Esophagus muscularis mucosa (tissue), 4 donors: ENCODE measurements around the gene SLC2A13. TPM values are rescaled to one million over a fixed set of nuclear protein-coding genes. Genes with fewer than 3 reads are reported as not detected.

Experiments
- DNase-seq: peaks from one replicate; pipeline ENCODE4 v3.0.0-alpha.2; 2017; ENCODE audit errors: extremely low spot score
- H3K27ac ChIP-seq, 4 donors: fragments of 200-600 bp; sonication (generic); replicated peaks in 1 of 4; 1 replicate in 3 of 4; 2 replicates in 1 of 4; pipeline ENCODE4 v1.5.1; 2016 to 2019; ENCODE audit warnings: mild to moderate bottlenecking in 1 of 4
- H3K27me3 ChIP-seq, 4 donors: fragments of 200-600 bp; sonication (generic); one replicate each; pipeline versions ENCODE4 v1.5.1 to v1.6.0; 2016 to 2019
- H3K36me3 ChIP-seq, 4 donors: fragments of 200-600 bp; sonication (generic); one replicate each; pipeline ENCODE4 v1.5.1; 2016 to 2019
- H3K4me1 ChIP-seq, 4 donors: fragments of 200-600 bp; sonication (generic); one replicate each; pipeline ENCODE4 v1.5.1; 2016 to 2019
- H3K4me3 ChIP-seq, 4 donors: fragments of 200-600 bp; sonication (generic); 1 replicate in 2 of 4; 2 replicates in 2 of 4; pipeline ENCODE4 v1.5.1; 2016 to 2019; ENCODE audit warnings: mild to moderate bottlenecking in 4 of 4, moderate library complexity in 1 of 4
- H3K9me3 ChIP-seq, 4 donors: fragments of 200-600 bp; sonication (generic); 1 replicate in 3 of 4; 2 replicates in 1 of 4; pipeline ENCODE4 v1.5.1; 2016 to 2019
- EP300 ChIP-seq: sonication (generic); formaldehyde crosslinking; IDR thresholded peaks from one replicate; pipeline ENCODE4 v1.6.1; 2017; ENCODE audit warnings: antibody characterized with exemption
- POLR2A ChIP-seq: fragments of 450-650 bp; IDR thresholded peaks from one replicate; pipeline ENCODE4 v1.6.1; 2017; ENCODE audit warnings: antibody characterized with exemption, moderate library complexity, mild to moderate bottlenecking, low read depth
- POLR2AphosphoS5 ChIP-seq, 2 donors: sonication (generic); formaldehyde crosslinking; IDR thresholded peaks; one replicate each; pipeline ENCODE4 v1.6.1; 2017; ENCODE audit warnings: antibody characterized with exemption in 2 of 2
- WGBS: methylation state at CpG from one replicate; pipeline ENCODE4 v1.1.5; 2018; 5-methylcytosine and 5-hydroxymethylcytosine counted together
- intact Hi-C: fragments of 100-400 bp; cut with DNase I; formaldehyde crosslinking; loops from one replicate; pipeline ENCODE4 v1.15.1; 2023
- total RNA-seq, 4 donors: library from RNA; depleted of rRNA; stranded (reverse); fragments of >200 nt; gene quantifications; one replicate each; pipeline versions ENCODE4 v1.1.0 to v1.2.1, GENCODE V29; 2016
- TF ChIP-seq, protein P1 (sequence below), 3 experiments: fragments of 200-600 bp in 2 of 3; fragments of 450-650 bp in 1 of 3; sonication (generic) in 2 of 3; IDR thresholded peaks; one replicate each; pipeline ENCODE4 v1.5.1; 2017 to 2019; ENCODE audit warnings: antibody characterized with exemption in 3 of 3, mild to moderate bottlenecking in 2 of 3, moderate library complexity in 1 of 3

Gene SLC2A13
- total RNA-seq, 4 donors from 2014 or later: 19.6 to 25.7 (median 21.4) TPM

DNA sequence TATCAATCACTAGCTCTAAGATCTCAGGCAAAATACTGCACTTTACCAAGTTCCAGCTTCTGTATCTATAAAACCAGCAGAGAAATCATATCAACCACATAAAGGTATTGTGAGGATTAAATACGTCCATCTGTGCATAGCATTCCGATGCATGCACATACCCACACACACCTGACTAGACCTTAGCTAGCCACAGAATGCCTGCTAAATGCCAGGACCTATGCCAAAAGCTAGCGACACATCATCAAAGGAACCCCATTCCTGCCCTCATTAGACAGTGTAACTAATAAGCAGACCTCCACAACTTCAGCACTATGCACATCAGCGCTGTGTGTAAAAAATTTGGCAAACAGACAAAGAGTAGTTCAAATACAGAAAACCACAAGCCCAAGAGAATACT, 185.2 kb downstream of the SLC2A13 start:
- no peaks in the 10 kb centered on the region for H3K36me3 ChIP-seq
- H3K27me3 ChIP-seq: no peaks in the 10 kb centered on the region
- no peak overlapping the region for H3K27ac ChIP-seq
- H3K4me1 ChIP-seq: peaks cover 0 to 6% (median 0%) of the 10 kb centered on the region in 4 donors
- TF ChIP-seq EP300: no peak
- TF ChIP-seq POLR2AphosphoS5 (IDR thresholded peaks at IDR 0.05): no peak
- TF ChIP-seq POLR2A: no peak
- TF ChIP-seq, protein P1, sequence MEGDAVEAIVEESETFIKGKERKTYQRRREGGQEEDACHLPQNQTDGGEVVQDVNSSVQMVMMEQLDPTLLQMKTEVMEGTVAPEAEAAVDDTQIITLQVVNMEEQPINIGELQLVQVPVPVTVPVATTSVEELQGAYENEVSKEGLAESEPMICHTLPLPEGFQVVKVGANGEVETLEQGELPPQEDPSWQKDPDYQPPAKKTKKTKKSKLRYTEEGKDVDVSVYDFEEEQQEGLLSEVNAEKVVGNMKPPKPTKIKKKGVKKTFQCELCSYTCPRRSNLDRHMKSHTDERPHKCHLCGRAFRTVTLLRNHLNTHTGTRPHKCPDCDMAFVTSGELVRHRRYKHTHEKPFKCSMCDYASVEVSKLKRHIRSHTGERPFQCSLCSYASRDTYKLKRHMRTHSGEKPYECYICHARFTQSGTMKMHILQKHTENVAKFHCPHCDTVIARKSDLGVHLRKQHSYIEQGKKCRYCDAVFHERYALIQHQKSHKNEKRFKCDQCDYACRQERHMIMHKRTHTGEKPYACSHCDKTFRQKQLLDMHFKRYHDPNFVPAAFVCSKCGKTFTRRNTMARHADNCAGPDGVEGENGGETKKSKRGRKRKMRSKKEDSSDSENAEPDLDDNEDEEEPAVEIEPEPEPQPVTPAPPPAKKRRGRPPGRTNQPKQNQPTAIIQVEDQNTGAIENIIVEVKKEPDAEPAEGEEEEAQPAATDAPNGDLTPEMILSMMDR (IDR thresholded peaks at IDR 0.05): no peak
- H3K9me3 ChIP-seq: no peaks in the 10 kb centered on the region
- H3K4me3 ChIP-seq: no peak overlapping the region
- no peak for DNase-seq
- 92% methylated on average over 4 of the region's 4 CpGs for WGBS
- intact Hi-C loops: no loop called here

DNA sequence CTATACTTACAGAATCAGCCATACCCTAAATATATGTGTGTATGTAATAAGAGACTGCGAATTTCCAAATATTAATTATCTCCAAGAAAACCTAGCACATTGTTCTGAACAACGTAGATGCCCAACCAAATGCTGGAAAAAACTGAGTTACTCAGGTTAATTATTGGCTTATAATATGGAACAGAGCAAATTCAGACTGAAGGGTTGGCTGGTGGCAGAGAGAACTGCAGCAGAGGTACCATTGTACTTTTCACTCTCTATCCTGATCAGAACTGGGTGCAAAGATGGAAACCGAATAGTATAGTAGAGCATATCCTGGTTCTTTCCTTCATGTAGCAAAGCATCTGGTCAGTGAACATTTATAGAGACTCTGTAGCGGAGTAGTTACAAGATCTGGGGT, 185.7 kb downstream of the SLC2A13 start:
- intact Hi-C loops: no loop called here

DNA sequence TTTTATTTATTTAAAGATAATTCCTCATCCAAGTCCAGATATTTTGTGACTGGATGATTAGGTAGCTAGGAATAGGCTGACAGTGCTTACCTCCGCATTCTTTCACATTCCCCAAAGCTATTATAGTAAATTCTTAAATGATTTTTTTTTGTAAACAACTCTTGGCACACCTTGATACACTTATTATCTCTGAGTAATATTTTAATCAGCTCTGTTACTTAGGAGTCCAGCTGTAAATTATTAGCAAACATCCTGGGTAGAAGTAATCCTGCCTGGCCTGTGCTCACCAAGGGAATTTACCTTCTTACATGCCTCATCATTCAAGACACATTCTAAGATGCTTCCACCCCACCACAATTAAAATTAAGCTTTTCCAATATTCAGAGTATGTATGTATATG, 186.1 kb downstream of the SLC2A13 start:
- H3K36me3 ChIP-seq: no peaks in the 10 kb centered on the region
- intact Hi-C loops: no loop called here

More for the DNA sequence above, 185.7 kb downstream of the SLC2A13 start:
- DNase-seq: no peak
- Histone ChIP-seq H3K27me3 (no peaks in the 10 kb centered on the region), H3K27ac (no peak overlapping the region), H3K9me3 (no peaks in the 10 kb centered on the region), H3K4me3 (no peak overlapping the region), H3K4me1 (peaks cover 0 to 6% (median 0%) of the 10 kb centered on the region in 4 donors), H3K36me3 (no peaks in the 10 kb centered on the region)
- TF ChIP-seq POLR2A (no peak), POLR2AphosphoS5 (IDR thresholded peaks at IDR 0.05) (no peak), EP300 (no peak)
- TF ChIP-seq, protein P1 (IDR thresholded peaks at IDR 0.05): no peak
- whole genome bisulfite sequencing: 95% methylated on average over 4 of the region's 4 CpGs

DNA sequence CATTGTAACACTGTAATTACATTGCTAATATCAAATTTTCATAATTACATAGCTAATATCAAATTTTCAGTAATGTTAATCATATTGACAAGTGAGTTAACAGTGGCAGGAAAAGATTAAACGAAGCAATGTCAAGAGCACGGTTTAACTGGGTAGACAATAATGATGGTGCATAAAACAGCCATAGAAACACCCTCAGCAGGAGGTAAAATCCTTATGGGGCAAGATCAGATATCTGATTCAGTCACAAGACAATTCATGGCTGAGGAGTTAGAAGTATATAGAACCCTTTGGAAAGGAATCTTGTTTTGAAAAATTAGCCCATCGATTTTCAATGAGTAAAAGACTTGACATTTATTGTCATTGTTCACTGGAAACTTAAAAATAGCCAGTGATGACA, 190.6 kb downstream of the SLC2A13 start:
- Histone ChIP-seq H3K27ac (no peak overlapping the region), H3K4me3 (no peak overlapping the region), H3K9me3 (no peaks in the 10 kb centered on the region), H3K27me3 (no peaks in the 10 kb centered on the region), H3K4me1 (peaks cover 0 to 6% (median 0%) of the 10 kb centered on the region in 4 donors), H3K36me3 (no peaks in the 10 kb centered on the region)
- WGBS: 84% methylated on average over 3 of the region's 3 CpGs
- TF ChIP-seq, protein P1 (IDR thresholded peaks at IDR 0.05): no peak
- TF ChIP-seq EP300 (no peak), POLR2AphosphoS5 (IDR thresholded peaks at IDR 0.05) (no peak), POLR2A (no peak)
- intact Hi-C loops: no loop called here
- no peak for DNase-seq

More for the DNA sequence above, 186.1 kb downstream of the SLC2A13 start:
- H3K9me3 ChIP-seq: no peaks in the 10 kb centered on the region
- H3K4me1 ChIP-seq: peaks cover 0 to 6% (median 0%) of the 10 kb centered on the region in 4 donors
- DNase-seq: no peak
- no peak overlapping the region for H3K27ac ChIP-seq
- TF ChIP-seq EP300: no peak
- TF ChIP-seq, protein P1 (IDR thresholded peaks at IDR 0.05): no peak
- no peak for TF ChIP-seq POLR2A
- no peak for TF ChIP-seq POLR2AphosphoS5 (IDR thresholded peaks at IDR 0.05)
- 92% methylated on average over 1 of the region's 1 CpG for WGBS
- no peak overlapping the region for H3K4me3 ChIP-seq
- no peaks in the 10 kb centered on the region for H3K27me3 ChIP-seq
